ENCODE results near the gene BMP5. TPM values are rescaled to one million over a fixed set of nuclear protein-coding genes. Genes with fewer than 3 reads are reported as not detected.

Gene BMP5
- total RNA-seq, 1 experiment from 2014 or later = not detected

DNA sequence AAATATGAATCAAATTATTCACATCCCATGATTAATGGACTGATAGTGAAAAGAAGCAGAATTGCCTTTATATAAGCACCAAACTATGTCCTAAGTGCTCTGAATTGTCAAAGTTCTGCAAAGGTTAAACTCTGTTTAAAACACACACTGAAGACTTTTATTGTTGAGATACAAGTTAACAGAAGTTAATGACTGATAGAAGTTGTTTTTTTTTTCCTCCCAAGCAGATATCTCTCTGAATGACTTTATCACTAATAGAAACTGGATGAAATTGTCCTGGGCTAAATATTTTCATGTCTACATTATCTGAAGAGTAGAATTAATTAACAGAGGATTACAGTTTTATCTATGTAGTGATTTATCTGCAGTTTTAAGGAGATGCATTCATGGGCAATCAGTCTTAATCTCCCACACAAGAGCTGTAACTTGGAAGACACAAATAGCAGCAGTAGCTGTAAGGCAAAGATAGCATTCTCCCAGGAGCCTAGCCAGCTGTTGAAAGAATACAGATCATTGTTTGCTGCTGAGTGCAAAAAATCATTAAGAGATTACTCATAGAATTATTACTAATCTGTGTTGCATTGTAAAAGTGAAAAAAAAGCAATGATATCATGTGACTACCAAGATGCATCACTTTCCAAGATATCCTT, 49.9 kb downstream of the BMP5 start:
- no peak for DNase-seq (ENCODE audit: low spot score)
- in situ Hi-C loops (cut with HindIII; ENCODE audit: low sequenced_read_pairs) = no loop called here

DNA sequence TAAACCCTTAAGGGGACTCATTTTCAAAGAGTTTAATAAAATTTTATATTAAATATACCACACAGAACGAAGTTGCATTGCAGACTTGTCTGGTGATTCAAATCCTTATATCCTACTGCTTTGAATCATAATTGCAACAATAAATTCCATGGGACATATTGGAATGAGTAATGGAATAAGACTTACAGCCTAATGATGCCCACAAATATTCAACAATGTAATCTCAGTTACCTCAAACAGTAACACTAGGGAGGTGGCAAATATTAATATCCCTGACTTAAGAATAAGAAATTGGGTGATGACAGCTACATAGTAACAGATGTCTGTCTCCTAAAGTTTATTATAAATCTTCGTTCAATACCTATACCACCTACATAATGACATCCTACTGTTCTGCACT, 52.6 kb downstream of the BMP5 start:
- no peak for DNase-seq (ENCODE audit: low spot score)
- in situ Hi-C loops (cut with HindIII; ENCODE audit: low sequenced_read_pairs) = no loop called here

DNA sequence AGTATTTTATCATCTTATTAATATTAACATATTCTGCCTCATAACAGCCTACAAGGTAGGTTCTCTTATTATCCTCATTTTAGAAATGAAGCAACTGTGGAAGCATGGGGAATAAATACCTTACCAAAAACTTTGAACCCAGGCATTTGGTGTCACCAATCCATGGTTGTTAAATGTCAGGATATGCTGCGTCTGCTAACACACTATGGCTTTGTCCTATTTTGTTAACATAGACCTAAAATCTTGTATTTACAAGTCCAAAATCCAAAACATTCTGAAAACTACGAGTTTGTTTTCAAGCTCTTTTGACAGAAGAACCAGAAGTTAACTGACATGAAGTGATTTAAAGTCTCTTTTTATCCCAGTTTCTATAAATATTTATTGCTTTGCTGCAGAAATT, 53.4 kb downstream of the BMP5 start:
- in situ Hi-C loops (cut with HindIII; ENCODE audit: low sequenced_read_pairs) = no loop called here
- no peak for DNase-seq (ENCODE audit: low spot score)

DNA sequence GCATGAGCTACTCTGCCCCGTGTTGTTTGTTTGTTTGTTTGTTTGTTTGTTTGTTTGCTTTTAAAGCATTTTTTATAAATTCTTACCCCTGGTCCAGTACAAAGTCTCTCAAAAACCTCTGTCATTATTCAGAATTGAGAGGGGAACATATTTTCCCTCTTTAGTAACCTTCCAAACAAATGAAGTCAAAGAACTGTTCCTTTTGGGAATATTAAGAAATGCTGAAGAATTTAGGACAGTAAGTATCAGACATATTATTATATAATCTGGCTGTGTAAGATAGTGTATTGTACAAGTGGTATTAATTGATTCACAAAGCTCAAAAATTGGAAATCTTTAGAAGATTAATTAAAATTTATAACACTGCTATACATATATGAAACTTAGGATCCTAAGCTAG, 54.7 kb downstream of the BMP5 start:
- no peak for DNase-seq (ENCODE audit: low spot score)
- in situ Hi-C loops (cut with HindIII; ENCODE audit: low sequenced_read_pairs) = no loop called here

DNA sequence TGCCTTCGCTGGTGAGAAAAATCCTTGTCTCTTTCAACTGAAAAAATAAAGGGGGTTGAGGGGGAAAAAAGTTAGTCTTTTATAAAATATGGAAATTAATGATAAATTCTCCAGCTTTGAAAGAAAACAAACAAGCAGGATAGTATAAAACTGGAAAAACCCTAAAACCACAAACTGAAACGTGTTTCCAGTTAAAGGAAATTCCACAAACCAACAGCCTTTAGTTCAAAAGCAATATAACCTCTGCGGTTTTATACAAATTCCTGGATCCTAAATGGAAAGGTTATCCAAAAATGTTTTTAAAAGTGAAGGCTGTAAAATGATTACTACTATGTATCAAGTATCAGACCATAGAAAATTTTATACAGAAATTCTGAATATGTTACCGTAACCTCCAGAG, 55.6 kb downstream of the BMP5 start:
- in situ Hi-C loops (cut with HindIII; ENCODE audit: low sequenced_read_pairs) = no loop called here
- DNase-seq (ENCODE audit: low spot score) = no peak

DNA sequence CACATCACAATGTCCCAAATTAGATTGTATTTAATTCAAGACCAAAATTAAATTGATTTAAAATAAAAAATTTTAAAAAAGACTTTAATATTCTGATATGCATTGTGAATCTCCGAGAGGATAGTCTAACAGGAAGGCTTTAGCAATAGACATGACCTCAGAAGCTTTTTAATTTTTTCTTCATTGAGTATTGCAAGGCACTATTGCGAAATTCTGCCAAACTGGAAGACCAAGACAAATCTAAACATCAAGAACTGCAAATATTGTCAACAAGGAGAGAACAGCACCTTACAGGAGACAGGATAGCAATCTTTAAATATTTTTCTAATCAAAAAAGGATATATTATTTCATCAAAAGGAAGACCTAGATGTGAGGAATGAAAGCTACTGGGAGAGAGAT, 56.9 kb downstream of the BMP5 start:
- in situ Hi-C loops (cut with HindIII; ENCODE audit: low sequenced_read_pairs) = no loop called here
- DNase-seq (ENCODE audit: low spot score) = no peak

DNA sequence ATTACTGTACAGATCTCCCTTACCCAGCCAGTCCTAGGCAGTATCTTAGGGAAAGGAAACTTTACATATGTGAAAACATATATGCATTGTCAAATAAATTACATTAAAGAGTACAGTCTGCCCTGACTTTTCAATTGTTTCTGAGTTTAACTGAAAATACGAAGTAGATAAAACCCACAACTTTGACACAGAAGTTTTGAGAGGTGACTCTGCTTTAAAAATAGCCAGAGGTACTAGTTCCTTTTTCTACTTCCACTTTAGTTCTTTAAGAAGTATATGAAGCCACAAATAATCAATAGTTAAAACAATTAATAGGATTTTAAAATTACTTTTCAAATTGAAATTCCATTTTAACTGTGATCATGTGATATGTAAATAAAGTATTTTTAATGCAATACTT, 62.9 kb downstream of the BMP5 start:
- DNase-seq (ENCODE audit: low spot score) = no peak
- in situ Hi-C loops (cut with HindIII; ENCODE audit: low sequenced_read_pairs) = no loop called here

DNA sequence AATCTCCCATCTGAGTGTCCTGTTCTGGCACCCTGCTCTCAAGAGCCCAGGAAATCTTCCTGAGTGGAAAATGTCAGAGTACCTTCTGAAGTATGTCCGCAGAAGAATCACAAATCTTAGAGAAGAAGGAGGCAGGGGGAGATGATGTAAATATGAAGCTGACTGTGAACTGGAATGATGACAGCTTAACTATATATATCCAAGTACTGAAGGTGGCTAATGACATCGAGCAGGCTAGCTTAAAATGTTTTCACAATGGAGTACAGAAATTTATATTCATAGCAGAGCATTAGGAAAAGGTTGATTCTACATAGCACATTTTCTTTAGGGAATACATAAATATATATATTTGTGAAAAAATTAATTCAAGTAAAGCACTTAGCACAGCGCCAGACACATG, 64.3 kb downstream of the BMP5 start:
- DNase-seq (ENCODE audit: low spot score) = no peak
- in situ Hi-C loops (cut with HindIII; ENCODE audit: low sequenced_read_pairs) = no loop called here

DNA sequence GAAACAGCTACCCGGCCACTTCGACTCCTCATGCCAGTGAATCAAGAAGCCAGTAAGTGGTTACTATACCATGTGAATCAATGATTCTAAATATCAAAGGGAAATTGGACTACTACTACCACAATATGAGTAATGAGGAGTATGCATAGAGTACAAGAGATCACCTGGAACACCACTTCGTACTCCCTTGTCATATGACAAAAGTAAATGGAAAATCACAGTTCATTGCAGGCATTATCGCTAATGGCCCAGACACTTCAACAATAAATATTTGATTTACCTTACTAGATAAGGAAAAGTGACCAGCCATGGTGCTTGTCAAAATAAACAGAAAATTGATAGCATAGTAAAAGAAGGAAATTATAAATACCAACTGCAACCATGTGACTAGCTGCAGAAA, 73.1 kb downstream of the BMP5 start:
- in situ Hi-C loops (cut with HindIII; ENCODE audit: low sequenced_read_pairs) = no loop called here
- DNase-seq (ENCODE audit: low spot score) = no peak

DNA sequence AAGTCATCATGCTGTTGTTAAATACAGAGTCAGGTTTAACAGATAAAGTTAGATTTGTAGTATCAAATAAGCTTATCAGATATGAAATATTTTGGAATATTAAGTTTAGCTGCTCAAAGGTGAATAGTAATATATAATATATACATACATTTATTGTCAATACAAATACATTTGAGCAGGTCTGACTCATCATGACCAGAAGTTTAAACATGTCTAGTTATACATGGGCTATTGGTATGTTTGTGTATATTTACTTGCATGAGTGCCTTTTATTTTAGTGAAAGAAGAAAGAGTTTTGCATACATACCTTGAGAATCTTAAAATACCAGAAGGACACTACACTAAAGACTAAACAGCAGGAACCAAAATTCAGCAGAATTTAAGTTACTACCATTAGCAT, 76.8 kb downstream of the BMP5 start:
- in situ Hi-C loops (cut with HindIII; ENCODE audit: low sequenced_read_pairs) = no loop called here
- no peak for DNase-seq (ENCODE audit: low spot score)

DNA sequence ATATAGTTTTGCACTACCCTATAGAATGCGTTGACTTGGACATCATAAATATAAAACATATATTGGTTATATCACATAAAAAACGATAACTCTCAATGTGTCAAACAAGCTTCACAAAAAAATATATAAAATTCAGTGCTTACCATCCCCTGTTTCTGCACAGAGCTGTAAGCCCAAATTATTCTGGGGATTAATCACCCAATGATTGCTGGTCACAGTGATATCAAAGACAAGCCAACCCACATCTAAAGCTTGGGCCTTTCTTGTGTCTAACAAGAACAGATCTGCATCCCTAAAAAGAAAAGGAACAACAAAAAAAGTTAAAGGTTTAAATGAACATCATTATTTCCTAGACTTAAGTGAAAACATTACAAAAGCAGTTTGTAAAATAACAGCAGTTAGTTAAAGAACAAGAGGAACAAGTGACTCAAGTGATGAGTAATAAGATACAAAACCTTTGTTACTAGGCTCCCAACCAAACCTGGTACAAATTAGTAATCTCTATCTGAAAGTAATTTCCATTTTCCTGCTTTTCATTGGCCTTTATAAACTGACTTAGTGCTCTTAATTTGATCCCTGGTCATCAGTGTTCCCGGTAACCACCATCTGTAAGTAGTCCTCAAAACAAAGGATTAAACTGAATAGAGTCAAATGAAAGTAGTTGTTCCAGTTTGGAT, 81.1 kb downstream of the BMP5 start:
- in situ Hi-C loops (cut with HindIII; ENCODE audit: low sequenced_read_pairs) = no loop called here
- no peak for DNase-seq (ENCODE audit: low spot score)

DNA sequence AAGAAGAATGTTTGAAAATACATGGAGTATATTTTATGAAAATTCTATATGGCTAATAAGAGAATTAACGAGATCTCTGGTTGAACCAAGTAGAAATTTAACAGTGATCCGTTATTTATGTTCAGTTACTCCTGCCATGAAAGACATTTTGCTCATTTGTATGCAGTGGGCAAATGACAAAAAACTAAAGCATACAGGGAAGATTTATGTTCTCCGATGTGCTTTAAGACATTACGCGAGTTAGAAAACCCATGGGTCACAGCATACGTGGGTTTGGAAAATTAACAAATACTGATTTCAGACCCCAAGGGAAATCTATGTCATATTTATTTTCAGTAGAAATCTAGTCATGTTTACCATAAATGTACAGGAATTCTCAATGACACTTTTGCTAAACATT, 90.1 kb downstream of the BMP5 start:
- DNase-seq (ENCODE audit: low spot score) = no peak
- in situ Hi-C loops (cut with HindIII; ENCODE audit: low sequenced_read_pairs) = no loop called here

DNA sequence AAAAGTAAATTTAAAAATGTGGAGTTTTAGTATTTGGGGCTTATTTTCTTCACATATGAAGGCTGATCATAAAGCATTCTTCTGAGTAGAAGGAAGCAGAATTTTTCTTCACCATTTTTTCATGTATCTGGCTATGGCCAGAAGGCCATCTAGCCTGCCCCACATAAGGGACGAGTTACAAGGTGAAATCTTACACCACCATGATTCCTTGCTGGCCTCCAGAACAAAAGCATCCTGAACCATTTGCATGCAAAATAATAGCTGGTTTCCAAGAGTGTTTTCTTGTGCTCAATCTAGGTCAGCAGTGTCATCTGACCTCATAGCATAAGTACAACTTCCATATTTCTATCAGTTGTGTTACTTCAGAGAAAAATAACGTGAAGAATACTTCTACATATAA, 93.1 kb downstream of the BMP5 start:
- no peak for DNase-seq (ENCODE audit: low spot score)
- in situ Hi-C loops (cut with HindIII; ENCODE audit: low sequenced_read_pairs) = no loop called here

DNA sequence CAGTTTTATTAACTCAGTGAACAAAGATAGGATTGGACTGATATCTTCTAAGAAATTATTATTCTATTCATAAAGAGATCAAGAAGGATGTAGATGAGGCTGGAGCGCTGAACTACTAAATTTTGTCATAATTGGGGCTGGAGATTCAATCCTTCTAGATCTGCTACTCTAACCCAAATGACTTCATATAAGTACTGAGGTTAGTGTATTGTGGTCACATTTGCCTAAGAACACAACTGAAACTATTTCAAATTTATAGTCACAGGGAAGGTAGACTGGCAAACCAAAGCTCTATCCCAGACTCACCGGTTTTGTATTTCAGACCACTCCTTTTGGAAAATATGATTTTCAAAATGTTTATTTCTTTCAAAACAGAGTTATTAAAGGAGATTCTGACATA, 96.7 kb downstream of the BMP5 start:
- in situ Hi-C loops (cut with HindIII; ENCODE audit: low sequenced_read_pairs) = no loop called here
- DNase-seq (ENCODE audit: low spot score) = no peak

DNA sequence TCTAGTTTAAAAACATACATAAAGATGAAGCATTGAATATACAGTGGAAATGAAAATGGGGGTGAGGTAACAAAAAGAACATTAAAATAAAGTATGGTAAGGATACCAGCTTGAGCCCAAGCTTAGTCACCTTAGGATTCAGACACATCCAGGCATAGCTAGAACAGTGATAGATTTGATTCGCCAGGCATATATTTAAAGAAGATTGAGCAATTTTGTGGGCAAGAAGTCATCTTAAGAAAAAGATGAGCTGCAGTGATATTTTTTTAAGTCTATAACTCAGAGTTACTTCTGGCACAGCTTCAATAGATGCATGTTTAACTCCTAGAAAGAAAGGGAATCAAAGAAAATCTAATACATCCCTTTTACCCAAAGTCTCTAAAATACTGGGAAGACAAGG, 97.9 kb downstream of the BMP5 start:
- in situ Hi-C loops (cut with HindIII; ENCODE audit: low sequenced_read_pairs) = no loop called here
- DNase-seq (ENCODE audit: low spot score) = no peak

DNA sequence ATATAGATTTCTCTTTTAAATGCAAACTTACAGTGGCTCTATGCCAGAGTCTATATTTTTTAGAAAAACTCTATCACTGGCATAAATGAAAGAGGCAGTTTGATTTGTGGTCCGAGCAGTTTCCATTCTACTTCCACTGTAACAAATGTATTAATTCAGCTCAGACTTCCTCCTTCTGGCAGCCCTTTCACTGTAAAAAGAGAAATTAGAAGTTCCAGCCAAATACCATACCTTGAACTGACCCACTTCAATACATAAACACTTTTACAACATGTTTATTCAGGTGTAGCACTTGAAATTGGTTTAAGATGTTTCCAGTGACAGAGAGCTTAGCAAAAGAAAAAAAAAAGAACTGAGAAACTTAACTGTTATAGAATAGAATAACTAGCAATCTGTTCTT, 99.3 kb downstream of the BMP5 start:
- in situ Hi-C loops (cut with HindIII; ENCODE audit: low sequenced_read_pairs) = no loop called here
- DNase-seq (ENCODE audit: low spot score) = no peak

DNA sequence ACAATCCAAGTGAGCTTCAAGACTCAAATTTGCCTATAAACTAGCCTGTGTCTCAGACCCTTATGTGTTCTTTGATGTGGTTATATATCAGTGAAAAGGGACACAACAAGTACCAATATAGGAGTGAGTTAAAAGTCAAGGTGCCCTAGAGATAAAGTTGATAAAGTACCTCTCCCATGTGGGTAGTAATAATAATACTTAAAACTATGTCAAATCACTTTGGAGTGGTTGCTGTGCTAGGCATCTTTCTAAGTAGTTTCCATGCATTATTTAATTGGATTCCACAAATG, 100.4 kb downstream of the BMP5 start:
- DNase-seq (ENCODE audit: low spot score) = no peak
- in situ Hi-C loops (cut with HindIII; ENCODE audit: low sequenced_read_pairs) = no loop called here

DNA sequence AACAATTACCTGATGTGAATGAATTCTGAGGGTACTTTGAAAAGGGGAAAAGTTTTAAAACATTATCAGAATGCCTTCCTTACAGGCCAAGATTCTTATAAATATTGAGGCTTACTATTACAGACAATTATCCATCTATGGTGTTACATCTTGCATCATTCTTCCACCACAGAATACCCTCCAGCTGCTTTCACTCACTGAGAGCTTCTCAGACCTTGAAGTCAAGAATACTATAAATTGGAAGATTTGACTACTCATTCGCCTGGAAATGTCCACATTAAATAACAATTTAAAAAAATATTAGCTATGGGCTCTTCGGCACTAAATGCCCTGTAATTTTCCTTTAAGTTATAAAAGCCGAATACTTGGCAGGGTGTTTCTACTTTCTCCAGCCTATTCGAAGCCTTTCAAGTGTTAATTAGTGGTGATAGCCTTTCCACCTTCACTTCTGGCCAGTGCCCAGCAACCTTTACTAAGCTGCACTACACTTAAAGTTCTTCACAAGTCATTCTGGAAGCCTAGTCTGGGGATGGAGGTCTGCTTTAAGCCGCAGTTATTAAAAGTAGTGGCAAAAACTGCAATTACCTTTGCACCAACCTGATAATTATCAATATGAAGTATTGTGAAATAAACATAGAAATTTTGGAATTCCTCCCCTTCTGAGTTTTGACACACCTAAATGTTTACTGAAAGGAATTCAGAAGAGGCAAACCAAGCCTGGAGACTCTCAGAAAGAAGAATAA, 100.9 kb downstream of the BMP5 start:
- in situ Hi-C loops (cut with HindIII; ENCODE audit: low sequenced_read_pairs) = no loop called here
- DNase-seq (ENCODE audit: low spot score) = no peak

DNA sequence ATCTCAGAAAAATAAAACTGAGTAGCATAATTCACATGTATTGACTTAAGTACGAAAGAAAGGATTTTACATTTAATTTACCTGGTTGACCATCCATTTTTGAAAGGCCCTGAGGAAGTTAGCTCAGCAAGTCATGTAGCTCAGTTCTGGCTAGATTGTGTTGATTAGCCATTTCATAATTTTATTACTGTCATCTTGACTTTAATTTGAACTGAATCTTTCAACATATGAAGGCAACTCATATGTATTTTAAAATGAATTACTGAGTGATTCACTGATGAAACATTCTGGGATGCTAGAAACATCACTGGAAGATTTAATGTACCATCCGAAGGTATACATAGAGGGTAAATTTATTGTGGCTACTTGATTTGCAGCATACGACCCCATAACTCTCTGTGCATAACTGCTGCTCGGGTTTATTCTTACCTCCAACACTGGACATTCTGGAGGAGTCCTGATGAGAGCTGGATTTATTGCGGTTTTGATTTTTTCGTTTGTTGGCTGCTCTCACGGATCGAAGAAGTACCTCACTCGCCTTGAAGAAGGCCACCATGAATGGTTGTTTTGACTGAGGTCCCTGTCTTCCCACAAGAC, 101.7 kb downstream of the BMP5 start:
- in situ Hi-C loops (cut with HindIII; ENCODE audit: low sequenced_read_pairs) = no loop called here
- no peak for DNase-seq (ENCODE audit: low spot score)

DNA sequence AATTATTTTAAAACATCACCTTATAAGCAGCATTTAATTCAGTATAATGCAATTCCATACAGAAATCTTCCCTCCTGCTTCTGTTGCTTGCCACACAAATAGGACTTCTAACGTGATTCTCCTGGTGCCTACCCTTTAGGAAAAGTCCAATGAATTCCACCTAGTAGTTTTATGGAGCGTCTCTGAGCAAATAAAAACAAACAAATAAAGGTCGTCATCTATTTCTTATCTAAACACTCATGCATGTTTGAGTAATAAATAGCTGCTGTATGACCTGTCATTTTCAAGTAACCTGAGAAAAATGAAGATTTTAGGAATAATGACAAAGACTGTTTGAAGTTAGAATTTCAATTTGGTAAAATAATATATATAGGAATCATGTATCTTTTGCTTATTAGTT, 102.7 kb downstream of the BMP5 start:
- DNase-seq (ENCODE audit: low spot score) = no peak
- in situ Hi-C loops (cut with HindIII; ENCODE audit: low sequenced_read_pairs) = no loop called here

DNA sequence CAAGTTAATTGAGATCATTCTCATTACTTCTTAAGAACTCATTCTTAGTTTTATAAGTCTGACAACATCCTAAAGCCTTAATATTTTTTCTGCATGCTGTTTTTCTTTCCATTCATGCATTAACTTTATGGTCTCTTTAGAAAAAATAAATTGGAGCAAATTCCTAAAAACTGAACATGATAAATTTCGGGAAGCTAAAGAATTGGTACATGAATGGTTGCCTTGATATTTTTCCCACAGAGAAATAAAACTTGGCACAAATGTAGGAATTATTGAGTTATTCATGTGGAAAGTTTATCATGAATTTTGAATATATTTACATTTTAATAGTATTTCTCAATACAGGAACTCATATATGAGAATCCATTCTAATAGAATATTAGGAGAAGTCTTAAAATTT, 115.9 kb downstream of the BMP5 start:
- in situ Hi-C loops (cut with HindIII; ENCODE audit: low sequenced_read_pairs) = no loop called here

More for the DNA sequence above, 115.9 kb downstream of the BMP5 start:
- DNase-seq (ENCODE audit: low spot score) = no peak
